ENCODE measurements around the gene CPXM2.
A peak's percentile ranks its signal among the peaks of the same experiment; 100 is the strongest.

Gene CPXM2

GRCh38 chr10:123833170-123833850 is 58.3 kb downstream of the CPXM2 start:
- H3K9ac ChIP-seq (ENCODE audit: low read length in 2 of 2) = no peak overlapping the region

GRCh38 chr10:123831259-123831658 is 60.3 kb downstream of the CPXM2 start:
- Histone ChIP-seq H3K9ac (ENCODE audit: low read length in 2 of 2) (no peak overlapping the region), H3K27ac (ENCODE audit: low read length) (peak overlapping the region; percentile 60), H3K4me1 (ENCODE audit: control insufficient read depth, insufficient read depth, low read length) (peaks cover 45% of the 10 kb centered on the region), H3K27me3 (ENCODE audit: control insufficient read depth in 1 of 2, insufficient read depth in 2 of 2, low read length in 2 of 2) (no peaks in the 10 kb centered on the region), H3K36me3 (ENCODE audit: control insufficient read depth in 2 of 2, insufficient read depth in 2 of 2, low read length in 2 of 2) (peaks cover 0 to 4% of the 10 kb centered on the region in 2 donors), H3K4me3 (ENCODE audit: low read length in 2 of 2) (no peak overlapping the region), H3K9me3 (ENCODE audit: control insufficient read depth in 2 of 2, low read length in 2 of 2) (no peaks in the 10 kb centered on the region)

More at GRCh38 chr10:123833170-123833850, 58.3 kb downstream of the CPXM2 start:
- Histone ChIP-seq H3K4me3 (ENCODE audit: low read length in 2 of 2) (no peak overlapping the region), H3K27me3 (ENCODE audit: control insufficient read depth in 1 of 2, insufficient read depth in 2 of 2, low read length in 2 of 2) (no peaks in the 10 kb centered on the region), H3K9me3 (ENCODE audit: control insufficient read depth in 2 of 2, low read length in 2 of 2) (no peaks in the 10 kb centered on the region), H3K4me1 (ENCODE audit: control insufficient read depth, insufficient read depth, low read length) (peaks cover 54% of the 10 kb centered on the region), H3K36me3 (ENCODE audit: control insufficient read depth in 2 of 2, insufficient read depth in 2 of 2, low read length in 2 of 2) (peaks cover 2 to 4% of the 10 kb centered on the region in 2 donors), H3K27ac (ENCODE audit: low read length) (peak overlapping the region; percentile 77)

- peaks cover 2 to 7% of the 10 kb centered on the region in 2 donors for H3K36me3 ChIP-seq (ENCODE audit: control insufficient read depth in 2 of 2, insufficient read depth in 2 of 2, low read length in 2 of 2)
- peaks cover 15% of the 10 kb centered on the region for H3K4me1 ChIP-seq (ENCODE audit: control insufficient read depth, insufficient read depth, low read length)
- H3K27me3 ChIP-seq (ENCODE audit: control insufficient read depth in 1 of 2, insufficient read depth in 2 of 2, low read length in 2 of 2) = no peaks in the 10 kb centered on the region
- H3K9me3 ChIP-seq (ENCODE audit: control insufficient read depth in 2 of 2, low read length in 2 of 2) = no peaks in the 10 kb centered on the region
- H3K27ac ChIP-seq (ENCODE audit: low read length) = peak overlapping the region; percentile 8
- H3K9ac ChIP-seq (ENCODE audit: low read length in 2 of 2) = no peak overlapping the region
- no peak overlapping the region for H3K4me3 ChIP-seq (ENCODE audit: low read length in 2 of 2)
Measured at GRCh38 chr10:123821136-123821535, 70.5 kb downstream of the CPXM2 start.

GRCh38 chr10:123809632-123810031 is 82.0 kb downstream of the CPXM2 start:
- no peak overlapping the region for H3K27ac ChIP-seq (ENCODE audit: low read length)
- H3K4me1 ChIP-seq (ENCODE audit: control insufficient read depth, insufficient read depth, low read length) = peaks cover 16% of the 10 kb centered on the region
- no peak overlapping the region for H3K4me3 ChIP-seq (ENCODE audit: low read length in 2 of 2)
- no peaks in the 10 kb centered on the region for H3K27me3 ChIP-seq (ENCODE audit: control insufficient read depth in 1 of 2, insufficient read depth in 2 of 2, low read length in 2 of 2)
- H3K9ac ChIP-seq (ENCODE audit: low read length in 2 of 2) = no peak overlapping the region
- no peaks in the 10 kb centered on the region for H3K9me3 ChIP-seq (ENCODE audit: control insufficient read depth in 2 of 2, low read length in 2 of 2)
- H3K36me3 ChIP-seq (ENCODE audit: control insufficient read depth in 2 of 2, insufficient read depth in 2 of 2, low read length in 2 of 2) = no peaks in the 10 kb centered on the region

GRCh38 chr10:123808906-123809305 is 82.7 kb downstream of the CPXM2 start:
- Histone ChIP-seq H3K9me3 (ENCODE audit: control insufficient read depth in 2 of 2, low read length in 2 of 2) (no peaks in the 10 kb centered on the region), H3K9ac (ENCODE audit: low read length in 2 of 2) (no peak overlapping the region), H3K27me3 (ENCODE audit: control insufficient read depth in 1 of 2, insufficient read depth in 2 of 2, low read length in 2 of 2) (no peaks in the 10 kb centered on the region), H3K36me3 (ENCODE audit: control insufficient read depth in 2 of 2, insufficient read depth in 2 of 2, low read length in 2 of 2) (no peaks in the 10 kb centered on the region), H3K27ac (ENCODE audit: low read length) (no peak overlapping the region), H3K4me1 (ENCODE audit: control insufficient read depth, insufficient read depth, low read length) (peaks cover 16% of the 10 kb centered on the region), H3K4me3 (ENCODE audit: low read length in 2 of 2) (no peak overlapping the region)

- Histone ChIP-seq H3K9me3 (ENCODE audit: control insufficient read depth in 2 of 2, low read length in 2 of 2) (no peaks in the 10 kb centered on the region), H3K27ac (ENCODE audit: low read length) (peak overlapping the region; percentile 33), H3K4me1 (ENCODE audit: control insufficient read depth, insufficient read depth, low read length) (peaks cover 16% of the 10 kb centered on the region), H3K27me3 (ENCODE audit: control insufficient read depth in 1 of 2, insufficient read depth in 2 of 2, low read length in 2 of 2) (no peaks in the 10 kb centered on the region), H3K9ac (ENCODE audit: low read length in 2 of 2) (no peak overlapping the region), H3K36me3 (ENCODE audit: control insufficient read depth in 2 of 2, insufficient read depth in 2 of 2, low read length in 2 of 2) (no peaks in the 10 kb centered on the region), H3K4me3 (ENCODE audit: low read length in 2 of 2) (no peak overlapping the region)
Measured at GRCh38 chr10:123808286-123808685, 83.3 kb downstream of the CPXM2 start.

- no peak overlapping the region for H3K4me3 ChIP-seq (ENCODE audit: low read length in 2 of 2)
- no peaks in the 10 kb centered on the region for H3K27me3 ChIP-seq (ENCODE audit: control insufficient read depth in 1 of 2, insufficient read depth in 2 of 2, low read length in 2 of 2)
- no peaks in the 10 kb centered on the region for H3K36me3 ChIP-seq (ENCODE audit: control insufficient read depth in 2 of 2, insufficient read depth in 2 of 2, low read length in 2 of 2)
- H3K4me1 ChIP-seq (ENCODE audit: control insufficient read depth, insufficient read depth, low read length) = peaks cover 16% of the 10 kb centered on the region
- H3K9ac ChIP-seq (ENCODE audit: low read length in 2 of 2) = no peak overlapping the region
- no peaks in the 10 kb centered on the region for H3K9me3 ChIP-seq (ENCODE audit: control insufficient read depth in 2 of 2, low read length in 2 of 2)
- peak overlapping the region; percentile 33 for H3K27ac ChIP-seq (ENCODE audit: low read length)
Measured at GRCh38 chr10:123807444-123808035, 84.1 kb downstream of the CPXM2 start.

GRCh38 chr10:123804716-123805115 is 86.9 kb downstream of the CPXM2 start:
- H3K4me3 ChIP-seq (ENCODE audit: low read length in 2 of 2) = no peak overlapping the region
- H3K27ac ChIP-seq (ENCODE audit: low read length) = no peak overlapping the region
- no peaks in the 10 kb centered on the region for H3K9me3 ChIP-seq (ENCODE audit: control insufficient read depth in 2 of 2, low read length in 2 of 2)
- no peaks in the 10 kb centered on the region for H3K36me3 ChIP-seq (ENCODE audit: control insufficient read depth in 2 of 2, insufficient read depth in 2 of 2, low read length in 2 of 2)
- H3K27me3 ChIP-seq (ENCODE audit: control insufficient read depth in 1 of 2, insufficient read depth in 2 of 2, low read length in 2 of 2) = no peaks in the 10 kb centered on the region
- H3K4me1 ChIP-seq (ENCODE audit: control insufficient read depth, insufficient read depth, low read length) = peaks cover 27% of the 10 kb centered on the region
- no peak overlapping the region for H3K9ac ChIP-seq (ENCODE audit: low read length in 2 of 2)

- peak overlapping the region; percentile 14 to 33 for H3K9ac ChIP-seq (ENCODE audit: low read length in 2 of 2)
Measured at GRCh38 chr10:123800821-123801220, 90.8 kb downstream of the CPXM2 start.

GRCh38 chr10:123800289-123800688 is 91.3 kb downstream of the CPXM2 start:
- Histone ChIP-seq H3K36me3 (ENCODE audit: control insufficient read depth in 2 of 2, insufficient read depth in 2 of 2, low read length in 2 of 2) (peaks cover 9 to 13% of the 10 kb centered on the region in 2 donors), H3K4me3 (ENCODE audit: low read length in 2 of 2) (peak overlapping the region; percentile 3 to 52), H3K27ac (ENCODE audit: low read length) (peak overlapping the region; percentile 82), H3K4me1 (ENCODE audit: control insufficient read depth, insufficient read depth, low read length) (peaks cover 25% of the 10 kb centered on the region), H3K9ac (ENCODE audit: low read length in 2 of 2) (peak overlapping the region; percentile 33 to 71), H3K27me3 (ENCODE audit: control insufficient read depth in 1 of 2, insufficient read depth in 2 of 2, low read length in 2 of 2) (no peaks in the 10 kb centered on the region), H3K9me3 (ENCODE audit: control insufficient read depth in 2 of 2, low read length in 2 of 2) (no peaks in the 10 kb centered on the region)

More at GRCh38 chr10:123800821-123801220, 90.8 kb downstream of the CPXM2 start:
- peaks cover 9 to 13% of the 10 kb centered on the region in 2 donors for H3K36me3 ChIP-seq (ENCODE audit: control insufficient read depth in 2 of 2, insufficient read depth in 2 of 2, low read length in 2 of 2)
- H3K4me3 ChIP-seq (ENCODE audit: low read length in 2 of 2) = peak overlapping the region in 1 of 2 donors; percentile 36
- H3K27me3 ChIP-seq (ENCODE audit: control insufficient read depth in 1 of 2, insufficient read depth in 2 of 2, low read length in 2 of 2) = no peaks in the 10 kb centered on the region
- H3K27ac ChIP-seq (ENCODE audit: low read length) = peak overlapping the region; percentile 82
- H3K9me3 ChIP-seq (ENCODE audit: control insufficient read depth in 2 of 2, low read length in 2 of 2) = no peaks in the 10 kb centered on the region
- peaks cover 24% of the 10 kb centered on the region for H3K4me1 ChIP-seq (ENCODE audit: control insufficient read depth, insufficient read depth, low read length)

GRCh38 chr10:123798856-123799255 is 92.8 kb downstream of the CPXM2 start:
- peak overlapping the region; percentile 82 for H3K27ac ChIP-seq (ENCODE audit: low read length)
- H3K4me1 ChIP-seq (ENCODE audit: control insufficient read depth, insufficient read depth, low read length) = peaks cover 25% of the 10 kb centered on the region
- H3K27me3 ChIP-seq (ENCODE audit: control insufficient read depth in 1 of 2, insufficient read depth in 2 of 2, low read length in 2 of 2) = no peaks in the 10 kb centered on the region
- H3K9me3 ChIP-seq (ENCODE audit: control insufficient read depth in 2 of 2, low read length in 2 of 2) = no peaks in the 10 kb centered on the region
- no peak overlapping the region for H3K9ac ChIP-seq (ENCODE audit: low read length in 2 of 2)
- peaks cover 13% of the 10 kb centered on the region in 2 donors for H3K36me3 ChIP-seq (ENCODE audit: control insufficient read depth in 2 of 2, insufficient read depth in 2 of 2, low read length in 2 of 2)
- H3K4me3 ChIP-seq (ENCODE audit: low read length in 2 of 2) = no peak overlapping the region
